ENCODE data around the gene CACNA1H.
"Not testable (repeated sequence)": the region's sequence is repeated elsewhere in the genome, so short reads cannot be mapped to it uniquely, and the experiment has no call there.

CACNA1H gene

GRCh38 chr16:1182950-1183907 lies 30.3 kb downstream of the CACNA1H start:
- no peak overlapping the region for H3K4me2 ChIP-seq (ENCODE audit: low read length)
- H2AFZ ChIP-seq (ENCODE audit: low read depth, low read length): no peak overlapping the region
- no peaks in the 10 kb centered on the region for H3K9me3 ChIP-seq (ENCODE audit: insufficient read depth, low read length)
- H3K27ac ChIP-seq (ENCODE audit: low read length): no peak overlapping the region
- H3K79me2 ChIP-seq (ENCODE audit: low read length): no peaks in the 10 kb centered on the region
- H3K4me1 ChIP-seq (ENCODE audit: low read length): no peaks in the 10 kb centered on the region
- H4K20me1 ChIP-seq (ENCODE audit: insufficient read depth, low read length): no peaks in the 10 kb centered on the region
- TF ChIP-seq CTCF (IDR thresholded peaks at IDR 0.05; ENCODE audit: low read depth, low read length): no peak
- TF ChIP-seq EZH2phosphoT487 (IDR thresholded peaks at IDR 0.05; ENCODE audit: low read depth): no peak
- no peak overlapping the region for H3K4me3 ChIP-seq (ENCODE audit: low read length)
- no peaks in the 10 kb centered on the region for H3K36me3 ChIP-seq (replicated peaks; ENCODE audit: low read depth, low read length)
- H3K27me3 ChIP-seq (ENCODE audit: low read depth, low read length): no peaks in the 10 kb centered on the region
- no peak overlapping the region for H3K9ac ChIP-seq (ENCODE audit: low read length)

- Histone ChIP-seq H3K79me2 (ENCODE audit: low read length) (no peaks in the 10 kb centered on the region), H4K20me1 (ENCODE audit: insufficient read depth, low read length) (0 out of 2 replicates have a peak, but pooled peaks cover 5% of the 10 kb centered on the region), H3K4me2 (ENCODE audit: low read length) (no peak overlapping the region), H3K9ac (ENCODE audit: low read length) (no peak overlapping the region), H3K27me3 (ENCODE audit: low read depth, low read length) (no peaks in the 10 kb centered on the region), H3K4me1 (ENCODE audit: low read length) (no peaks in the 10 kb centered on the region), H3K9me3 (ENCODE audit: insufficient read depth, low read length) (no peaks in the 10 kb centered on the region), H3K36me3 (replicated peaks; ENCODE audit: low read depth, low read length) (no peaks in the 10 kb centered on the region), H3K4me3 (ENCODE audit: low read length) (no peak overlapping the region), H2AFZ (ENCODE audit: low read depth, low read length) (no peak overlapping the region), H3K27ac (ENCODE audit: low read length) (no peak overlapping the region)
- TF ChIP-seq EZH2phosphoT487 (IDR thresholded peaks at IDR 0.05; ENCODE audit: low read depth): no peak
- TF ChIP-seq CTCF (IDR thresholded peaks at IDR 0.05; ENCODE audit: low read depth, low read length): no peak
Measured at GRCh38 chr16:1184156-1184868, 31.4 kb downstream of the CACNA1H start.

- TF ChIP-seq EZH2phosphoT487 (IDR thresholded peaks at IDR 0.05; ENCODE audit: low read depth) (no peak), CTCF (IDR thresholded peaks at IDR 0.05; ENCODE audit: low read depth, low read length) (no peak)
- Histone ChIP-seq H3K27me3 (ENCODE audit: low read depth, low read length) (no peaks in the 10 kb centered on the region), H3K36me3 (replicated peaks; ENCODE audit: low read depth, low read length) (no peaks in the 10 kb centered on the region), H3K4me3 (ENCODE audit: low read length) (no peak overlapping the region), H4K20me1 (ENCODE audit: insufficient read depth, low read length) (0 out of 2 replicates have a peak, but pooled peaks cover 5% of the 10 kb centered on the region), H3K79me2 (ENCODE audit: low read length) (no peaks in the 10 kb centered on the region), H3K4me1 (ENCODE audit: low read length) (no peaks in the 10 kb centered on the region), H3K27ac (ENCODE audit: low read length) (no peak overlapping the region), H2AFZ (ENCODE audit: low read depth, low read length) (no peak overlapping the region), H3K4me2 (ENCODE audit: low read length) (no peak overlapping the region), H3K9ac (ENCODE audit: low read length) (no peak overlapping the region), H3K9me3 (ENCODE audit: insufficient read depth, low read length) (no peaks in the 10 kb centered on the region)
Measured at GRCh38 chr16:1184980-1185379, 32.1 kb downstream of the CACNA1H start.

GRCh38 chr16:1185460-1186207 lies 32.7 kb downstream of the CACNA1H start:
- H3K4me1 ChIP-seq (ENCODE audit: low read length); H3K4me2 ChIP-seq (ENCODE audit: low read length): not testable (repeated sequence)

More at GRCh38 chr16:1185460-1186207, 32.7 kb downstream of the CACNA1H start:
- H3K27me3 ChIP-seq (ENCODE audit: low read depth, low read length); H3K9me3 ChIP-seq (ENCODE audit: insufficient read depth, low read length); H2AFZ ChIP-seq (ENCODE audit: low read depth, low read length); H3K36me3 ChIP-seq (replicated peaks; ENCODE audit: low read depth, low read length); H3K9ac ChIP-seq (ENCODE audit: low read length); H4K20me1 ChIP-seq (ENCODE audit: insufficient read depth, low read length); H3K79me2 ChIP-seq (ENCODE audit: low read length); H3K4me3 ChIP-seq (ENCODE audit: low read length); H3K27ac ChIP-seq (ENCODE audit: low read length): not testable (repeated sequence)

Data from OCI-LY3 (cell line).